Psoas muscle (tissue), 8 donors: Measurements from ENCODE around the gene RNF207. TPM values are rescaled to one million over a fixed set of nuclear protein-coding genes. Genes with fewer than 3 reads are reported as not detected.
"Not testable (repeated sequence)": the region's sequence is repeated elsewhere in the genome, so short reads cannot be mapped to it uniquely, and the experiment has no call there.

Experiments
- ATAC-seq, 4 donors: fragments of 200-7000 bp; cut with Tn5 transposase; one replicate each; pipeline ENCODE4 v1.9.1; 2020; ENCODE audit warnings: moderate library complexity in 3 of 4, mild to moderate bottlenecking in 2 of 4
- DNase-seq, 2 donors: peaks; one replicate each; pipeline ENCODE4 v3.0.0-alpha.2; 2020
- H3K27ac ChIP-seq: fragments of 200-600 bp; one replicate; pipeline ENCODE4 v1.8.0; 2022
- H3K27me3 ChIP-seq, 3 donors: fragments of 200-600 bp in 1 of 3; one replicate each; pipeline versions ENCODE4 v1.6.1 to v1.8.0; 2013 to 2022; ENCODE audit warnings: low read length in 2 of 3, mild to moderate bottlenecking in 2 of 3, moderate library complexity in 1 of 3; ENCODE audit not compliant: insufficient read depth in 3 of 3
- H3K36me3 ChIP-seq, 2 donors: fragments of 200-600 bp in 1 of 2; one replicate each; pipeline versions ENCODE4 v1.6.1 to v1.8.0; 2013 to 2022; ENCODE audit warnings: low read depth in 1 of 2, mild to moderate bottlenecking in 1 of 2, moderate library complexity in 1 of 2; ENCODE audit not compliant: insufficient read depth in 1 of 2
- H3K4me1 ChIP-seq: fragments of 200-600 bp; one replicate; pipeline ENCODE4 v1.8.0; 2022
- H3K4me3 ChIP-seq: fragments of 200-600 bp; one replicate; pipeline ENCODE4 v1.8.0; 2022; ENCODE audit warnings: mild to moderate bottlenecking
- H3K9me3 ChIP-seq: fragments of 200-600 bp; one replicate; pipeline ENCODE4 v1.8.0; 2022
- WGBS, 3 donors: extraction: QIAGEN DNeasy Blood & Tissue Kit; methylation state at CpG; one replicate each; pipeline versions ENCODE4 v1.1.6 to v1.1.7; 2013; 5-methylcytosine and 5-hydroxymethylcytosine counted together
- intact Hi-C, 2 donors: fragments of 100-400 bp; cut with DNase I; formaldehyde crosslinking; loops; one replicate each; pipeline versions ENCODE4 v1.11.0 to v1.14.2; 2022
- polyA plus RNA-seq, 3 donors: library from polyadenylated mRNA; stranded (reverse); fragments of 200-250 nt; gene quantifications; one replicate each; pipeline ENCODE4 v1.2.3, GENCODE V29; 2013
- total RNA-seq, 4 donors: library from RNA; stranded (reverse); fragmentation: NEBNext Ultra II Directional in 2 of 4; extraction: Animal tissue kit (Norgen Biotek cat#: 25700) in 2 of 4; gene quantifications; one replicate each; pipeline versions ENCODE4 v1.2.1 to v1.2.4, GENCODE V29; 2021 to 2023
- TF ChIP-seq, protein P1 (sequence below): fragments of 200-600 bp; IDR thresholded peaks from one replicate; pipeline ENCODE4 v1.8.0; 2022; ENCODE audit warnings: antibody characterized with exemption
- donor health status: healthy with polysubstance abuse.
- donor health status: DM: no; HTN: no; CAD: no; lungs with moderate emphysema.
- donor health status: Bipolar disorder and iron deficiency.
- donor health status: healthy.
- donor health status: DM: yes; HTN: yes; CAD: no.
- donor health status: DM: no; HTN: no; CAD: no.
- donor health status: DM: no; HTN: no; CAD: no.
- donor health status: DM: yes; HTN: yes; CAD: no.

The RNF207 gene
- total and polyA plus RNA-seq, 7 donors: 2.5 to 13.6 (median 4.0) TPM

GRCh38 chr1:6210591-6211355, 4.9 kb downstream of the RNF207 start:
- Histone ChIP-seq H3K36me3 (peaks cover 0 to 21% of the 10 kb centered on the region in 2 donors), H3K4me3 (no peak overlapping the region), H3K27me3 (no peaks in the 10 kb centered on the region), H3K27ac (no peak overlapping the region), H3K9me3 (no peaks in the 10 kb centered on the region), H3K4me1 (peaks cover 17% of the 10 kb centered on the region)
- ATAC-seq (no peak), DNase-seq (no peak)
- WGBS, 3 donors: 93 to 94% (median 94%) methylated on average over 26 to 29 of the region's 29 CpGs
- TF ChIP-seq, protein P1, sequence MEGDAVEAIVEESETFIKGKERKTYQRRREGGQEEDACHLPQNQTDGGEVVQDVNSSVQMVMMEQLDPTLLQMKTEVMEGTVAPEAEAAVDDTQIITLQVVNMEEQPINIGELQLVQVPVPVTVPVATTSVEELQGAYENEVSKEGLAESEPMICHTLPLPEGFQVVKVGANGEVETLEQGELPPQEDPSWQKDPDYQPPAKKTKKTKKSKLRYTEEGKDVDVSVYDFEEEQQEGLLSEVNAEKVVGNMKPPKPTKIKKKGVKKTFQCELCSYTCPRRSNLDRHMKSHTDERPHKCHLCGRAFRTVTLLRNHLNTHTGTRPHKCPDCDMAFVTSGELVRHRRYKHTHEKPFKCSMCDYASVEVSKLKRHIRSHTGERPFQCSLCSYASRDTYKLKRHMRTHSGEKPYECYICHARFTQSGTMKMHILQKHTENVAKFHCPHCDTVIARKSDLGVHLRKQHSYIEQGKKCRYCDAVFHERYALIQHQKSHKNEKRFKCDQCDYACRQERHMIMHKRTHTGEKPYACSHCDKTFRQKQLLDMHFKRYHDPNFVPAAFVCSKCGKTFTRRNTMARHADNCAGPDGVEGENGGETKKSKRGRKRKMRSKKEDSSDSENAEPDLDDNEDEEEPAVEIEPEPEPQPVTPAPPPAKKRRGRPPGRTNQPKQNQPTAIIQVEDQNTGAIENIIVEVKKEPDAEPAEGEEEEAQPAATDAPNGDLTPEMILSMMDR: no peak
- intact Hi-C loops: no loop called here

DNA sequence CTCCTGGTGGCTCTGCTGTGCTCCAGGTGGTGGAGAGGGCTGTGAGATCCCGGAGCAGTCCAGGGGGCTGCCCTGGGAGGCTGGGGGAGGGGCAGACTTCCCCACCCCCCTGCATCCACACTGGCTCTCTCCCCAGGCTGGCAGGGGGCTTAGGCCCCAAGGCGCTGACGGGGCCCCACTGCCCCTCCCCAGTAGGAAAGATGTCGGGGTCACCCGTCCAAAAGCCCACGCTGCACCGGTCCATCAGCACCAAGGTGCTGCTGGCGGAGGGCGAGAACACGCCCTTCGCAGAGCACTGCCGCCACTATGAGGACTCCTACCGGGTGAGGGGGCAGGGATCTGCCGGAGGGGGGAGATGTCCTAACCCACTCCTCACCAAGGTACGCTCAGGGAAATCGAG, 5.8 kb downstream of the RNF207 start:
- 84 to 88% (median 87%) methylated on average over 16 of the region's 16 CpGs for WGBS, 3 donors
- ATAC-seq: no peak
- Histone ChIP-seq H3K4me1 (peaks cover 9% of the 10 kb centered on the region), H3K4me3 (no peak overlapping the region), H3K27ac (no peak overlapping the region), H3K36me3 (peaks cover 0 to 25% of the 10 kb centered on the region in 2 donors), H3K27me3 (no peaks in the 10 kb centered on the region), H3K9me3 (no peaks in the 10 kb centered on the region)
- intact Hi-C loops: no loop called here
- TF ChIP-seq, protein P1: no peak
- no peak for DNase-seq

DNA sequence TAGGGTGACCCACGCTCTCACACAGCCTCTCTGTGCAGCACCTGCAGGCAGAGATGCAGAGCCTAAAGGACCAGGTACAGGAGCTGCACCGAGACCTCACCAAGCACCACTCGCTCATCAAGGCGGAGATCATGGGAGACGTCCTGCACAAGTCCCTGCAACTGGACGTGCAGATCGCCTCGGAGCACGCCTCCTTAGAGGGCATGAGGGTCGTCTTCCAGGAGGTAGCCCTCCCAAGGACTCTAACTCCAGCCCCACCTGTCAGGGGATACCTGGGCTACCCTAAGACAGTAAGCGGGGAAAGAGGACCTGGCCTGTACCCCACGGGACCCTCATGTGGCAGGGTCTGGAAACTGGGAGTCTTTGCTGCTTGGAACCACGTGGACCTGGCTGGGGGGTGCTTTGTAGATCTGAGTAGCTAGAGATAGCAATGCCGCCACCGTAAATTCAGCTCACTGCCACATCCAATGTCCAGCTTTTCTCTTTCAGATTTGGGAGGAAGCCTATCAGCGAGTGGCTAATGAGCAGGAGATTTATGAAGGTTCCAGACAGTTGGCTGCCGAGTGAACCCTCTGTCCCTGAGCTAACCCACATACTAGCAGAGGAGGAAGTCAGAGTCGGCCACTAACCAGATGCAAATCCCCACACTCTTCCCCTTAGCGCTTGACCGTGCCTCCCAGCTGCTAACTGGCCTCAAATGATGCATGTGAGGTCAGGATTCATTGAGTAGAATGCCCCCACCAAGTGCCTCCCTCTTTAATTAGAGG, 6.5 kb downstream of the RNF207 start:
- Histone ChIP-seq H3K9me3 (no peaks in the 10 kb centered on the region), H3K27ac (no peak overlapping the region), H3K4me3 (no peak overlapping the region), H3K4me1 (peaks cover 7% of the 10 kb centered on the region), H3K36me3 (peaks cover 0 to 29% of the 10 kb centered on the region in 2 donors), H3K27me3 (no peaks in the 10 kb centered on the region)
- WGBS, 3 donors: 76 to 83% (median 79%) methylated on average over 20 of the region's 20 CpGs
- ATAC-seq (no peak), DNase-seq (no peak)
- TF ChIP-seq, protein P1: no peak
- intact Hi-C loops: no loop called here

DNA sequence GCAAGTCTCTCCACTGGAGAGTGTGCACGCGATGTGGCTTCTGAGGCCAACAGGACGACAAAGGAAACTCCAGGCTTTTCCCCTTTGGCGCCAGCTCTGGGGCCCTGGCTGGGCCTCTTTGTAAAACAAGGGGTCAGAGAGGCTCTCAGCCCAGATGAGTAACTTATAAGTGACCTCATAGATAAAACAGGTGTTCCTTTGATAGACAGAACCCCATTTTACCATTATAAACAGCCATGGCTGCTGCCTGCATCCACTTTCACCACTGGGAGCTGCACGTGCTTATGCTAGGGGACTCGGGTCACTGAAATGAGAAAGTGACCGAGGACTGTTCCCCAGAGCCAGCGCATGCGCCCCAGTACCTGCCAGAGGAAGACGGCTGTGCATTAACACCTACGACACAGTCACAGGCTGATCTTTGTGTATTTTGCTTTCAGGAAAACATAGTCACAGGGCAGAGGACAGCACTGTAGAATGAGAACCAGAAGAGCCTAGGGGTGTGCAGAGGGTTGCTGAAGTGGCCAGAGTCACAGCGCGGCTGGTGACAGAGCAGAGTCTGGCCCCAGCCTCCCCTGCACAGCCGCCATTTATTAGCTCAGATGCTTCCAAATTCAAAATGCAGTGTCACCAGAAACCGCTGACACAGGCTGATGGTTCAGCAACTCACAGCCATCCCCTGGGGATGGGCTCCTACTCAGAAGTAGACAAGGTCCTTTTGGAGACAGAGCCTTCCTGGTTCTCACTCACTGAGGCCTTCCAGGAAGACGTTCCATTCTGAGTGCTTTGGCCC, 12.7 kb downstream of the RNF207 start:
- DNase-seq (no peak), ATAC-seq (no peak)
- H3K36me3 ChIP-seq: peaks cover 0 to 41% of the 10 kb centered on the region in 2 donors
- 81 to 85% (median 83%) methylated on average over 16 of the region's 16 CpGs for WGBS, 3 donors
- no peak overlapping the region for H3K27ac ChIP-seq
- no peaks in the 10 kb centered on the region for H3K9me3 ChIP-seq
- no peak overlapping the region for H3K4me3 ChIP-seq
- TF ChIP-seq, protein P1: no peak
- no peaks in the 10 kb centered on the region for H3K27me3 ChIP-seq
- intact Hi-C loops: no loop called here
- peaks cover 14% of the 10 kb centered on the region for H3K4me1 ChIP-seq

GRCh38 chr1:6219641-6220040, 13.7 kb downstream of the RNF207 start:
- H3K27me3 ChIP-seq, intact Hi-C loops, H3K27ac ChIP-seq, DNase-seq, H3K9me3 ChIP-seq, ATAC-seq, H3K4me3 ChIP-seq: not testable (repeated sequence)
- H3K36me3 ChIP-seq: peaks cover 0 to 51% of the 10 kb centered on the region in 2 donors
- WGBS, 3 donors: 86 to 93% (median 92%) methylated on average over 11 of the region's 11 CpGs
- peaks cover 14% of the 10 kb centered on the region for H3K4me1 ChIP-seq
